NCI-H2107 treated with DMSO at 0.1 percent for 48 hours (cell line): ENCODE measurements around the gene CCL13.

Experiments used
- DNase-seq: peaks from one replicate; lab custom pipeline; 2025; ENCODE audit not compliant: unreplicated experiment; lab: John Stamatoyannopoulos, UW

Gene CCL13

GRCh38 chr17:34361478-34362061 is 5.3 kb downstream of the CCL13 start:
- DNase-seq = peak; percentile 99

DNA sequence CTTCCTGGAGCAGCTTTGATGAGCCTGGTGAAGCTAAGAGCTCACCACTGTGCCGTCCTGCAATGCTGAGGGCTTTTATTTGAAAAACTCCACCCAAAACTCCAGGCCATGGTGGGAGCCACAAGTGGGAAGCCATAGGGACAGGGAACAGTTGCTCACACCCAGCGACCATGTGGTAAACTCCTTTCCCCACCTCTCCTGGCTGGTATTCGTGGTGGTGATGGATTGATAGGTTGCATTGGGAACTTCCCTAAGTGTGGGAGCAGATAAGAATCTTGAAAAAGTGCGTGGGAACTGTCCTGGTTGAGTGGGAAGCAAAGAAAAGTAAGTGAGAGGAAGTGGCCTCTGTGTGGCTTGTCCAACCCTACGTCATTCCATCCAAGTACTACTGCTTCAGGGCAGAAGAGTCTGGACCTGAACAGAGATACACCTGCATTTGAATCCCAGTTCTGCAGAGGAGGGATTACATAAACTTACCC is 6.9 kb downstream of the CCL13 start, which contains the start of gene CCL1:
CCL1 (minus strand) TSS at position 51 of the 479 bp plus-strand sequence. CDS start 72 bp downstream, outside the sequence.
- DNase-seq = no peak

DNA sequence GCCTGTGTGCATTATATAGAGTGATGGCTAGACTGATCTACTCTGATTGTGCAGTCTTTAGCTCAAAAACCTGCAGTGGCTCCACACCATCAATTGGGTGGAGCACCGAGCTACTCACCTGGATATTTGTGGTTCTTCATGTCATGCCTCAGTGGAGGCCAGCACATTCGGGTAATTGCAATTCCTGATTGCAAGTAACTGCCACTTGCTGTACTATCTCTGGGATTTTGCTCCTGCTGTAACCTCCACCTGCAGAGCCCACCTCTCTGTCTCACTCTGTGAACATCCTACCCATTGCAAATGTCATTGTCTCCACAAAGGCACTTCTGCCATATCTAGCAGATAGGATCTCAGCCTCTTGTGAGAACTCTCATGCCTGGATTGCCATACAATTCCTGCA is 8.5 kb downstream of the CCL13 start:
- peak; percentile 53 for DNase-seq

DNA sequence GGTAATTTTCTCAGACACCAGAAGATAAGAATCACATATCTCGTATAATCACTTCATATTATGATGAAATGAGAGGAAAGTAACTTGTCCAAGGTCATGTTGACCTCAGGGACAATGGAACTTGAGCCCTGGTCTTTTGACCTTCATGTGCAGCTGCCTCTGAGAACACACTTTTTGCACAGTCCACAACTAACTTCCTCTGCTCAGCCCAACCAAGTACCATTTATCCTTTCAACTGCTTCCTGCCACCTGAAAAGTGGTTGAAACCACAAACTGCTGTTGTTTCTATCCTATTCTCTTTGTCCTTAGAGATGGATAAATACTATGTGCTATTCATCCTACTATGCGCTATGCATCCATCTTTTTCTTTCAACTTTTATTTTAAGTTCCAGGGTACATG is 9.1 kb downstream of the CCL13 start:
- DNase-seq = peak; percentile 58

GRCh38 chr17:34366010-34366409 is 9.7 kb downstream of the CCL13 start:
- DNase-seq = no peak

GRCh38 chr17:34366529-34367107 is 10.3 kb downstream of the CCL13 start:
- DNase-seq = no peak

DNA sequence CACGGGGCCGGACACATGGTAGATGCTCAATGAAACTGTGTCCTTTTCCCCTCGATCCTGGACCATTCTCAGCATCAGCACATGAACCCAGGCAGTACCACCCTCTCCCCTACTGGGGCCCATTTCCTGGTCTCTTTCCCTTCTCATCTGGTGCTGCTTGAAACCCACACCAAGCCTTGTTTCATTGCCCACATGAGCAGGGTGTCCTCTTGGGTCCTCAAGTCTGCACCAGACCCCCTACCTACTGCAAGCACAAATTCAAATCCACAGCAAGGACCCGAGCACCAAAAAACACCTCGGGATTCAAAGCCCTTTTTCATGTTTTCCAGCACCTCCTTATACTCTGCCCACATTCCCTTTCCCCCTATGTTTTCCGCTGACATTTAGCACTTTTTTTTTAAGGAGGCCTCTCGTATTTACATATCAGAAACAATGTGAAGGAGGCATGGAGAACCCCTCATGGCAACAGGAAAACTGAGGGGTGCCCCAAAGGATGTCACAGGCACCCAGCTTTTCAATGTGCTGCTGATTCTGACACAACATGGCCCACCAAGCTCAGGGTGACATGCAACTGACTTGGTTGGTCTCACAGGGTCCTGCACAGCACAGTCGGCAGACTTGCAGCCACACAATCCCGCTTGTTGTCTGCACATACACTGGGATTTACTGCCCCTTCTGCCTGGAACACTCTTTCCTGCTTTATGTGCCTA is 11.4 kb downstream of the CCL13 start:
- no peak for DNase-seq

DNA sequence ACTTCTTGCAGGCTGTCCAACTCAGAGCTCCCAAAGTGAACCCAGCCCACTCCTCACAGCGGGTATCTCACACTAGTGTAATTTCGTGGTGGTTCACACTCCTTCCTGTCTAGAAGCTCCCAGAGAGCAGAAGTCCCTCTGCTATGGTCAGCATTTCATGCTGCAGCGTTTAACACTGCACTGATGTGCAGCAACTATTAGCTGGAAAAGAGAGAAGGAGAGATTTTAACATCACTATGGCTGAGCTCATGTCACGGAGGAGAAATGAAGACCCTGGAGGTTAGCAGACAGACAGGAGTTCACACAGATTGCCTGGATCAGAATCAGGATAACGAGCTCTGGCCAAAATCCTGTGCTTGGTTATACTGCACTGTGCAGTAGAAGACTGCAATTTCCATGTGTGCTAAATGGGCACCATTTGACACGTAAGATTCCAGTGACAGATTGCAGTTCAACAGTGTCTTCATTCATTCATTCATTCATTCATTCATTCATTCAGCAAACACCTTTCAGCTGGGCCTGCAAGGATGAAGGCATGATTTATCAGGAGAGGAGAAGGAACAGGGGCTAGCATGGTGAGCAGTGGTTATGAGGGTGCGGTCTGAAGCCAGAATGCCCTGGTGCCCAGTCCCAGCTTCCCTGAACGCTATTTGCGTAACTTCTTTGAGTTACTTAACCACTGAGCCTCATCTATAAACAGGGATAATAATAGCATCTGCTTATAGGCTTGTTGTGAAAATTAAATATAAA is 12.1 kb downstream of the CCL13 start:
- DNase-seq = no peak

- no peak for DNase-seq
These were observed 12.7 kb downstream of the CCL13 start for GRCh38 chr17:34368946-34369500.

- no peak for DNase-seq
These were observed 13.3 kb downstream of the CCL13 start for GRCh38 chr17:34369571-34369970.

- DNase-seq = no peak
These were observed 14.2 kb downstream of the CCL13 start for GRCh38 chr17:34370376-34370996.

- DNase-seq = no peak
These were observed 14.7 kb downstream of the CCL13 start for GRCh38 chr17:34370997-34371395.

- no peak for DNase-seq
These were observed 15.3 kb downstream of the CCL13 start for GRCh38 chr17:34371405-34372100.

DNA sequence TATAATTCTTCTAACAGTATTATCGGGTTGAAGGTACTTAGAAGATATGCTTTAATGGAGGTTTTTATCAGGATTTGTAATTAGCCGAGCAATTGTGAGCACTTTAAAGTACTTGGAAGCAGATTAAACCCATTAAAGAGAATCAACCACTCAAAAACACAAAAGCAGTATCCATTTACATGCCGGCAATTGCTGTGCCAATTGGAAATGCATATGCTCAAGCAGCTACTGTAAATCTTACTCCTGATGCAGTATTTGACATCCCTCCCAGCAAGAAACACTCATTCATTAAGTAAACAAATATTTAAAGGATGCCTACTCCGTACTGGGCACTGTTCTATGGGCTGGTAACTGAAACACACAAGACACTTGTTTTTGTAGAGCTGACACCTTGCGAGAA is 18.2 kb downstream of the CCL13 start:
- DNase-seq = peak; percentile 100

DNA sequence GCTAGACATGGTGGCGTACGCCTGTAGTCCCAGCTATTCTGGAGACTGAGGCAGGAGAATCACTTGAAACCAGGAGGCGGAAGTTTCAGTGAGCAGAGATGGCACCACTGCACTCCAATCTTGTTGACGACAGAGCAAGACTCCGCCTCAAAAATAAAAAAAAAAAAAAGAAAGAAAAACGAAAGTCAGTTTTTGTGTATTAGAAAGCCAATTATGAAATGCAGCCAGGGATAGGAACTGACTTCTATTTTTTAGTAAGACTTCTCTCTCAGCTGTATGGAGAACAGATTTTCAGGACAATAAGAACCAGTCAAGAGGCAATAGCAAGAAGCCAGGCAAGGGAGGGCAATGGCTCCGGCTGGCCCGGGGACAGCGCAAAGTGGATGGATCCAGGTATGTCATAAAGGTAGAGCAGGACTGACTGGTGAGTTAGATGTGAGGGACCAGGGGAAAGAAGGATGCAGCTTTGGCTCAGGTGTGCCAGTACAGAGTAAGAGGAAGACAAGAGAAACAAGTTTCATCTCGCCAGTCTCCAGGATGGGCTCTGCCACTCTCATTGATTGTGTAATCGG is 19.2 kb downstream of the CCL13 start:
- no peak for DNase-seq

- DNase-seq = no peak
These were observed 21.0 kb downstream of the CCL13 start for GRCh38 chr17:34377078-34377823.

DNA sequence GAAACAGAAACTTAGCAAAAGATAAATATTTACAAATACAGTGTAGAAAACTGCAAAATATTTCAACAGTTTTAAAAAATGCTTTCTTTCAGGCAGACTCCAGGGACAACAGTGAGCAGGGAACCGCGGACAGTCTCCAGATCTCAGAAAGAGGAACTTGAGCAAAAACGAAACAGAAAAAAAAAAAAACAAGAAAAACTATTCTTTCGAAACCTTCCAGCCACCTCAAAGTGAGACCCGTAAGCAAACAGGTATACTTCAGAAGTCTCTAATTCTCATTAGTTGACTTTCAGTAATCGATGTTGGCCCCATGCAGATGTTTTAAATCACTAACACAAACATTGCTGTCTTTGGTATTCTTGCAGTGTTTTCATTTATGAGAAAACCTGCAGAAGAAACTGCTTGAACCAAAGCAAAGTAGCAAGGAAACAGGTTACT is 22.4 kb downstream of the CCL13 start:
- no peak for DNase-seq

DNA sequence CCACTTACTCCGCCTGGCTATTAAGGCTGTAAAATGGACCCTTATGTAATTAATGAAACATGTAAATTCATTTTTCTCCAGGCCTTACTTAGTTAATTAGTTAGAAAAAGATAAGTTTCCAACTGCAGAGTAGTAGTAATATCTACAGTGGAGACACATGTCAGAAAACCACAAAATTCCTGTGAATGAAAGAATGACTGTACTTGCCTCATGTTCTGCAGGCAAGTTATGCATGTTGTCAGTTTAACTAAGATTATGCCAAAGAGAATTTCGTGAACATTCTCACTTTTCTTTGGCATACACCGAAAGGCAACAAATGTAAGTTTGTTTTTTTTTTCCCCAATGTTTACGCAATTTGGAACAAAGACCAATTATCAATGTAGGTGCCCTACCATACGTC is 23.6 kb downstream of the CCL13 start:
- no peak for DNase-seq

DNA sequence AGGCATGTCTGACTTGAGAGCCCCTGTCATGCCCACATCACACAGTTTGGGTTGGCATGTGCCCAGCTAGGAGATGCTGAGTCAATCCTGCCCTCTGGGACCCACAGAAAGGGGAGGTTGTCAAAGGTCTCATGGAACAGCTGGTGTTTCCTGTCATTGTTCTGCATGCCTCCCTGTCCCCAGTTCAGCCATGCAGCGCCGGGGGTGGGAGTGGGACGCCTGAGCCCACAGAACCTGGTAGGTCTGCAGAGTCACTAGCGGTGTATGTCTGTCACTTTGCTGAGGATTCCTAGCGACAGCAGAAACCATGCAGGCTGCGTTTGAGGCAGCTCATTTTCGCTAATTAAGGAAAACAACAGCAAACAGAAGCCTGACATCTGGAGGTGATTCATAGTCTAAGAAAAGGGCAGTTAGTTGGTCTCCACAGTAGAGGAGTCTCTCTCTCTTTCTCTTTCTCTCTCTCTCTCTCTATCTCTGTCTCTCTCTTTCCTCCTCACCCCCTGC is 26.4 kb downstream of the CCL13 start:
- DNase-seq = peak; percentile 38
